Left lung (tissue), 10 donors: Measurements from ENCODE around the gene RAPH1. TPM values are rescaled to one million over a fixed set of nuclear protein-coding genes. Genes with fewer than 3 reads are reported as not detected.

Source experiments
- ATAC-seq: fragments of 200-7000 bp; cut with Tn5 transposase; one replicate; pipeline ENCODE4 v1.9.1; 2020; ENCODE audit warnings: moderate library complexity
- DNase-seq, 4 donors: peaks; one replicate each; pipeline ENCODE4 v3.0.0-alpha.2; 2013 to 2020
- H3K27ac ChIP-seq, 2 donors: fragments of 200-600 bp; sonication (generic) in 1 of 2; one replicate each; pipeline versions ENCODE4 v1.5.0 to v1.8.0; 2020 to 2021
- H3K27me3 ChIP-seq, 2 donors: fragments of 200-600 bp; sonication (generic) in 1 of 2; one replicate each; pipeline versions ENCODE4 v1.5.0 to v1.8.0; 2020 to 2021
- H3K36me3 ChIP-seq, 2 donors: fragments of 200-600 bp; sonication (generic) in 1 of 2; one replicate each; pipeline versions ENCODE4 v1.5.0 to v1.8.0; 2020 to 2021
- H3K4me1 ChIP-seq, 2 donors: fragments of 200-600 bp; one replicate each; pipeline ENCODE4 v1.8.0; 2021
- H3K4me3 ChIP-seq, 2 donors: fragments of 200-600 bp; sonication (generic) in 1 of 2; one replicate each; pipeline versions ENCODE4 v1.5.0 to v1.8.0; 2020 to 2021; ENCODE audit warnings: mild to moderate bottlenecking in 1 of 2
- H3K9me3 ChIP-seq, 2 donors: fragments of 200-600 bp; sonication (generic) in 1 of 2; one replicate each; pipeline versions ENCODE4 v1.5.0 to v1.8.0; 2020 to 2021
- intact Hi-C, 2 donors: fragments of 100-400 bp; cut with DNase I; formaldehyde crosslinking; loops; one replicate each; pipeline versions ENCODE4 v1.11.2 to v1.14.2; 2022
- polyA plus RNA-seq, 6 donors: library from polyadenylated mRNA; unstranded; fragments of 120-200 nt; gene quantifications; one replicate each; pipeline ENCODE4 v1.2.1, GENCODE V29; 2013; ENCODE audit not compliant: insufficient read length in 6 of 6
- total RNA-seq, 2 donors: library from RNA; stranded (reverse); fragmentation: NEBNext Ultra II Directional; extraction: Animal tissue kit (Norgen Biotek cat#: 25700); gene quantifications; one replicate each; pipeline ENCODE4 v1.2.1, GENCODE V29; 2021
- TF ChIP-seq, protein P1 (sequence below), 2 donors: fragments of 200-600 bp; sonication (generic) in 1 of 2; IDR thresholded peaks; one replicate each; pipeline versions ENCODE4 v1.5.0 to v1.8.0; 2021; ENCODE audit warnings: antibody characterized with exemption in 2 of 2
- donor health status: DM: no; HTN: yes; CAD: no.
- donor health status: DM: no; HTN: no; CAD: no.

Gene RAPH1
- total and polyA plus RNA-seq, 8 donors = 24.6 to 74.7 (median 27.8) TPM

DNA sequence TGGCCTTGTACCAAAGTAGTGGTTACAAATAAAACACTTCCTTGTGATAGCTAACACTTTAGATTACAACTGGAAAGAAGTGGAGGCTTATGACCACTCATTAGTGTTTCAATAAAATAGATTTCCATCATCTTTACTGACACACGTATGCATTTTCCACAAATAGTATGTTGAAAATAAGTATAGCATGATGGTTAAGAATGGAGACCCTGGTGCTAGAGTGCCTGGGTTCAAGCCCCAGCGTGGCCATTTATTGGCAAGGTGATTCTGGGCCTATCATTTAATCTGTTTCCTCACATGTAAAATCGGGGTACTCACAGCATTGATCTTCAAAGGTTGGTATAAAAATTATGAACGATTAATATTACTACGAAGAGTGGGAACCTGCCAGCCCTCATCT is 54.5 kb downstream of the RAPH1 start:
- Histone ChIP-seq H3K4me1 (no peaks in the 10 kb centered on the region), H3K27me3 (no peaks in the 10 kb centered on the region), H3K27ac (no peak overlapping the region), H3K36me3 (peaks cover 0 to 15% of the 10 kb centered on the region in 2 donors), H3K4me3 (no peak overlapping the region), H3K9me3 (no peaks in the 10 kb centered on the region)
- TF ChIP-seq, protein P1, sequence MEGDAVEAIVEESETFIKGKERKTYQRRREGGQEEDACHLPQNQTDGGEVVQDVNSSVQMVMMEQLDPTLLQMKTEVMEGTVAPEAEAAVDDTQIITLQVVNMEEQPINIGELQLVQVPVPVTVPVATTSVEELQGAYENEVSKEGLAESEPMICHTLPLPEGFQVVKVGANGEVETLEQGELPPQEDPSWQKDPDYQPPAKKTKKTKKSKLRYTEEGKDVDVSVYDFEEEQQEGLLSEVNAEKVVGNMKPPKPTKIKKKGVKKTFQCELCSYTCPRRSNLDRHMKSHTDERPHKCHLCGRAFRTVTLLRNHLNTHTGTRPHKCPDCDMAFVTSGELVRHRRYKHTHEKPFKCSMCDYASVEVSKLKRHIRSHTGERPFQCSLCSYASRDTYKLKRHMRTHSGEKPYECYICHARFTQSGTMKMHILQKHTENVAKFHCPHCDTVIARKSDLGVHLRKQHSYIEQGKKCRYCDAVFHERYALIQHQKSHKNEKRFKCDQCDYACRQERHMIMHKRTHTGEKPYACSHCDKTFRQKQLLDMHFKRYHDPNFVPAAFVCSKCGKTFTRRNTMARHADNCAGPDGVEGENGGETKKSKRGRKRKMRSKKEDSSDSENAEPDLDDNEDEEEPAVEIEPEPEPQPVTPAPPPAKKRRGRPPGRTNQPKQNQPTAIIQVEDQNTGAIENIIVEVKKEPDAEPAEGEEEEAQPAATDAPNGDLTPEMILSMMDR (IDR thresholded peaks at IDR 0.05) = no peak
- DNase-seq (no peak), ATAC-seq (no peak)
- intact Hi-C loops = loop anchor here in 1 of 2 donors (10.0 kb wide), 1 partner anchor 334 kb away; no protein-coding TSS in a partner anchor

GRCh38 chr2:203476881-203477280 is 58.2 kb downstream of the RAPH1 start:
- Histone ChIP-seq H3K27me3 (no peaks in the 10 kb centered on the region), H3K9me3 (no peaks in the 10 kb centered on the region), H3K4me1 (no peaks in the 10 kb centered on the region), H3K27ac (no peak overlapping the region), H3K36me3 (peaks cover 0 to 4% of the 10 kb centered on the region in 2 donors), H3K4me3 (no peak overlapping the region)
- TF ChIP-seq, protein P1 (IDR thresholded peaks at IDR 0.05) = no peak
- ATAC-seq (no peak), DNase-seq (no peak)
- intact Hi-C loops = no loop called here

- Histone ChIP-seq H3K36me3 (peaks cover 0 to 4% of the 10 kb centered on the region in 2 donors), H3K4me3 (no peak overlapping the region), H3K27me3 (no peaks in the 10 kb centered on the region), H3K4me1 (peaks cover 5 to 15% of the 10 kb centered on the region in 2 donors), H3K27ac (no peak overlapping the region), H3K9me3 (no peaks in the 10 kb centered on the region)
- no peak for ATAC-seq
- DNase-seq = no peak
- TF ChIP-seq, protein P1 (IDR thresholded peaks at IDR 0.05) = no peak
- intact Hi-C loops = no loop called here
Observed at GRCh38 chr2:203471323-203471722, 63.8 kb downstream of the RAPH1 start.

DNA sequence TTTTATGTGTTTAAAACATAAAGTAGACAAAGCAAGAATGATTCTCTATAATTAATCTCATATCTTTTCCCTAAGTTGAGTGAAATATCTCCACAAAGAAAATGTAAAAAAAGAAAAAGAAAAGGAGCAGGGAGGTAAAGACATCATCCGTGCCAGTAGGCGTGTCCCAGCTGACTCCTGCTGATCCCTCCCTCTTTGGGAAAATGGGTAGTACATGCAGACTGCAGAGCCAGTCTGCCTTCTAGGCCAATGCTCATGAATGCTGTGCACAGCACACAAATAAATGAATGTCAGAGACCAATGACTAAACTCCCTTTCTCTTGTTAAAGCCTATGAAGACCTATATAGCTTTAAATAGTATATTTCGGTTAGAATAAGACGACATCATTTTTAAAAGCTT is 64.7 kb downstream of the RAPH1 start:
- Histone ChIP-seq H3K4me3 (no peak overlapping the region), H3K4me1 (peaks cover 5 to 15% of the 10 kb centered on the region in 2 donors), H3K27ac (no peak overlapping the region), H3K9me3 (no peaks in the 10 kb centered on the region), H3K36me3 (peaks cover 0 to 4% of the 10 kb centered on the region in 2 donors), H3K27me3 (no peaks in the 10 kb centered on the region)
- intact Hi-C loops = no loop called here
- DNase-seq = no peak
- TF ChIP-seq, protein P1 (IDR thresholded peaks at IDR 0.05) = no peak
- peak; percentile 81 for ATAC-seq

GRCh38 chr2:203469546-203469945 is 65.6 kb downstream of the RAPH1 start:
- no peaks in the 10 kb centered on the region for H3K36me3 ChIP-seq
- H3K4me3 ChIP-seq = no peak overlapping the region
- ATAC-seq (no peak), DNase-seq (no peak)
- intact Hi-C loops = no loop called here
- TF ChIP-seq, protein P1 (IDR thresholded peaks at IDR 0.05) = no peak
- H3K4me1 ChIP-seq = peaks cover 5 to 15% of the 10 kb centered on the region in 2 donors
- H3K27me3 ChIP-seq = no peaks in the 10 kb centered on the region
- no peak overlapping the region for H3K27ac ChIP-seq
- no peaks in the 10 kb centered on the region for H3K9me3 ChIP-seq
